DMS114 treated with DMSO at 0.1 percent for 48 hours (cell line): ENCODE measurements around the gene DAB2.

ENCODE experiments used
- DNase-seq: peaks from one replicate; lab custom pipeline; 2025; ENCODE audit not compliant: unreplicated experiment; lab: John Stamatoyannopoulos, UW

The DAB2 gene

DNA sequence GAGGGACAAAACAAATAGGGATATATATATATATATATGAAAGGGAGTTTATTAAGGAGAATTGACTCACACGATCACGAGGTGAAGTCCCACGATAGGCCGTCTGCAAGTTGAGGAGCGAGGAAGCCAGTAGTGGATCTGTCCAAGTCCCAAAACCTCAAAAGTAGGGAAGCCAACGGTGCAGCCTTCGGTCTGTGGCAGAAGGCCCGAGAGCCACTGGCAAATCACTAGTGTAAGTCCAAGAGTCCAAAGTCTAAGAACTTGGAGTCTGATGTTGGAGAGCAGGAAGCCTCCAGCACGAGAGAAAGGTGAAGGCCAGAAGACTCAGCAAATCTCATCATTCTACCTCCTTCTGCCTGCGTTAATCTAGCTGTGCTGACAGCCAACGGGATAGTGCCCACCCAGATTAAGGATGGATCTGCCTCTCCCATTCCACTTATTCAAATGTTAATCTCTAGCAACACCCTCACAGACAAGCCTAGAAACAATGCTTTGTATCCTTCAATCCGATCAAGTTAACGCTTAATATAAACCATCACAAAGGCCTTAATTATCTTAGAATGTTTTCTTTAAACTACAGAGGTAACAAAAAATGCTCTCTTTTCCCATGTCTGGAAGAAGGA lies 23.8 kb upstream of the DAB2 start:
- DNase-seq = no peak

DNA sequence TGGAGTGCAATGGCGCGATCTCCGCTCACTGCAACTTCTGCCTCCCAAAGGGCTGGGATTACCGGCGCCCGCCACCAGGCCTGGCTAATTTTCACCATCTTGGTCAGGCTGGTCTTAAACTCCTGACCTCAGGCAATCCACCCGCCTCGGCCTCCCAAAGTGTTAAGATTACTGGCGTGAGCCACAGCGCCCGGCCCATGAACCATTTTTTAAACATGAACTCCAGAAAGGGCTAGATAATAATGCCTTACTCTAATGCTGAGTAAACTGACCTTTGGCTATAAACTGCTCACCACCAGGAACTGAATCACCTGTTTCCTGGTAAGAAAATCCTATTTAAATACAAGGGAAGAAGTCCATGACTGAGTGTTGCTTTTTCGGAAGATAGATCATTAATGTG lies 23.2 kb upstream of the DAB2 start:
- DNase-seq = no peak

DNA sequence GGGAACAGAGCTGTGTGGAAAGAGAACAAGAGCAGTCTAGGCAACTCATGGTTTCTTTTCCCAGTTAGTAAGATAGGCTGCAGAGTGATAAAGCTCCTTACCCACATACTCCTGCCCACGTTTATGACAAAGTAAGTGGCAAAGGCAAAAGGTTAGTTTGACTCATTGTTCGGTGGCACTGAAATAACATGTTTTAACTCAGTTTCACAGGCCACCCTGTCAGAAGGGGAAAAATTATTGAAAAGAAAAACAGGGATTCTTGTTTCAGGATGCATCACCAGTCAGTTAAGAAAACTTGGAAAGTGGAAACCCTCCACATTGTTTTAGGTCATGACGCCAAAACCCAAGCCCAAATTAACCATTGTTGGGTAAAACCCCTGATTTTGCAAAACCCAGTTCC lies 22.3 kb upstream of the DAB2 start:
- DNase-seq = no peak

DNA sequence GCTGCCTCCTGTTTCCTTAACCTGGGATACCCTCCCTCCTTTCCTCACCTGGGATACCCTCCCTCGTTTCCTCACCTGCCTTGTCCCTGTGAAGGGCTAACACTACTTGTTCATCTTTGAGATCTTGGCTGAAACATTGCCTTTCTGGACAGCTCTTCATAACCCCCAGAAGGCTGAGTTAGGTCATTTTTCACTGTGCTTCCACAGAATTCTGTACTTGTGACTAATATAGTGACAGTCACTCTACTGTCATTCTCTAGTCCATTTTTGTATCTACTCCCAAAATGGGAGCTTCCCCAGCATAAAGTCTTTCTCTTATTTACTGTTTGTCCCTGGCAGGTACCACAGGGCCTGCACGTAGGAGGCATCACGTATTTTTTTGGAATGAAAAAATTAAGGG lies 21.5 kb upstream of the DAB2 start:
- DNase-seq = no peak

DNA sequence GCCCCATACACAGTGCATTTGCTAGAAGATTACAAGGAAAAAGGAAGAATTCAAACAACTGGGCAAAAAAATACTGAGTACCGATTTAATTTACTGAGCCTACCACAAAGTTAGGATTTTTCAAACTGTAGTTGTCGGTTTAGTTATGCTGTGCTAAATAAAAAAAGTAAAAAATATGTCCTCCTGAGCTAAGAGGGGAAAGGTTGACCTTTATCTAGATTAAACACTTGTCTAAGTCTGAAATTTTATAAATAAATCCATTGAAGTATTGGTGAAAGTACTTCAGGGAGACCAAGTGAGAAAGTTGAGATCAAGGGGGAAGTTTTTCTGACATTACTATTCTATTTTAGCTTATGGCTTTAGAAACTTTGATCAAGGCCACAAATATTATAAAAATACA lies 19.1 kb upstream of the DAB2 start:
- DNase-seq = no peak

DNA sequence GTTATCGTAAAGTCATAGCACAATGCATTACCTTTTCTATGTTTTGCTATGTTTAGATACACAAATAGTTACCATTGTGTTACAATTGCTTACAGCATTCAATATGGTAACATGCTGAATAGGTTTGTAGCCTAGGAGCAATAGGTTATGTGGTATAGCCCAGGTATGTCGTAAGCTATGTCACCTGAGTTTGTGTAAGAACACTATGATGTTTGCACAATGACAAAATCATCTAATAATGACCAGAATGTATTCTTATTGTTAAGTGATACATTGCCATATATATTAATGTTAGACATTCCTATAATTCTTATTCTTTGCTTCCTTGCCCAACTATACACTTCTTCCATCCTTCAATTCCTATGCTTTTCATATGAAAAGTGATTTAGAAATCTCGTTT lies 18.2 kb upstream of the DAB2 start:
- no peak for DNase-seq

DNA sequence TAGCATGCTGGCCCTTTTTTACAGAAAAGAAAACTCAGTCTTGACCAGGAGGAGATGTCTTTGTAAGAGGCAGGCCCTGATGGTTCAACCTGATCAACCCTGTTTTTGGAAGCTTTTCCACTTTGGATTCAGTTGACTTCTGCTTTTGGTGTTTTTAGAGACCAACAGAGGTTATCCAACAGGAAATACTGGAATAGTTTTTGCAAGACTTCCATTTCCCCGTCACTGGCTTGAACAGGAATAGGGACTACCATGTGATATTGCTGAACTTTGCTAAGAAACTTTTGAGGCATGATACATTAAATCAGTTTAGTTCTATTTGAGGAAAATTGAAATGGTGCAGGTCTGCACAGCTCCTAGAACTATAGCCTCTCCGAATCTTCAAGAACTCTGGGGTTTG lies 17.1 kb upstream of the DAB2 start:
- DNase-seq = no peak

DNA sequence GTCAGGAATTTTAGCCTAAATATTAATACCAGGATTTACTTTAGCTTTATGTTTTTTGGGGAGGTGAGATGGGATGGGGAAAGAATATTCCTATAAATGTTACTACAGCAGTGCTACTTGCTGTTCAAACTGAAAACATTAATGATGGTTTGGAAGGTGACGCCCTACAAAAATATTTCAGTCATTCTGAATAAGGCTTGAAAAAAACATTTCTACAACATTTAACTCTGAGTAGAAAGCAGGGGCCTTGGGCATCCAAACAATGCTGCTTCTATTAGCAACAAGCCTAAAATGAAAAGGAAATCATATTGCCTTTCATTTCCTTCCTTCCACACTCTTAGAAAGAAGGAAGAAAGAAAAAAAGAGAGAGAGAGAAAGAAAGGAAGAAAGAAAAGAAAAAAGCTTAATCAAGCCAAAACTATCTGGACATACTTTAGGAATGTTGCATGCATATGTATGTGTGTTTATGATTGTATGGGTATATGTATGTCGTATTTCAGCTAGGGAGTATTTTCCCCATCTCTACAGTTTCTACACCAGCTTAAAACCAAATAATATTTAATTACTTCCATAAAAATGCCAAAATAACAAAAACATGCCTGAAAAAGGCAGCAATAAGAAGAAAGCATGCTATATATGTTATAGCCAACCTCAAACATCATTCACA lies 16.3 kb upstream of the DAB2 start:
- no peak for DNase-seq

DNA sequence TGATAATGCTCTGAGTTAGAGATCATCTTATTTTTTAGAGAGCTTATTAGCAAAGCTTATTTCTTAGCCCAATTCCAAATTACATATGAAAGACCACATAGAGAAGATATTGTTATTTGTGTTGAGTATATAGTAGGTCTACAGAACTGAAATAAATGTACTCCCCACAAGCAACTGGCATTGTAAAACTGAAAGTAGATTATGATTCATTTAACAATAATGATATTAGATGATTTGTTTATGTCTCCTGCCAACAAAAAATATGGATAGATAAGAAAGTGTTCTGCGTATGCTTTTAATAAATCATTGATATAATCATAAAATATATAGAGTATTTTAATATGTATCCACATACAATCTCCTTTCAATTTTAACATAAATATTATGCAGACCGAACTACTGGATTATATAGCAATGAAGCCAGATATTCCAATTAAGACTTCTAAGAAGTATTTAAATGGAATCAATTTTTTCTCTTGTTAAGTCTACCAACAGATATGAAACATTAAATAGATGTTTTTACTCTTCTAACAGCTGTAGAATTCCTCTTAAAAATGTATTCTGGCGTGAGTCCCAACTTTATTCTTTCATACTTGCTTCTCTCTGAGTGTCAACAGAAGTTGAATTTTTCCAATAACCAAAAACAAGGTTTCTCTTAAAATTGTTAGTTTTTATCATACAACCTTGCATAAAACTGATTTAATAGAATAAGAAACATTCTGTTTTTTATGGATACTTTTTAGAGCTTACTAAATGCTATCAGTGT lies 15.6 kb upstream of the DAB2 start:
- DNase-seq = no peak

DNA sequence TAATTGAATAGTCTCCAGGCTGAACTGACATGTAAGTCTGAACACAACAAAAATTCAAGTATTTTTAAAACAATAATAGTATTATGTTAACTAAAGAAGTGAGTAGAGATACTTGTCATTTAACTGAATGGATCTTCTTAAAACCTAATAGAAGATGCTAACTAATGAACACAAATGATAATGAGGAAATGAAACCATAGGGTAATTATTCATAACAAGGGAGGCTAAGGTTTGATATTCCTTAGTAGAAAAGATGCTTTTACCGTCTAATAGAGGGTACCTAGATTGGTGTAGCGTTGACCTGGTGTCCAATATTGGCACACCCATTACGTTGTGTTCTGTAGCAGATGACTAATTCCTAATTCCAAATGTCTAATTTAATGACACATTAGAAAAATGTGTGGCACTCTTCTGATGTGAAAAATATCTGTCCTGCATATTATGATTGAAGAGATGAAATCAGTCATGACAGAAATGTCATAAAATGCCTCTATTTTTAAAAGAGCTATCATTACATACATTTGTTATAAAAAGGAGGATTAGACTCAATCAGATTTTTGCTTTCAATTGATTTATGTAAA lies 14.9 kb upstream of the DAB2 start:
- no peak for DNase-seq

DNA sequence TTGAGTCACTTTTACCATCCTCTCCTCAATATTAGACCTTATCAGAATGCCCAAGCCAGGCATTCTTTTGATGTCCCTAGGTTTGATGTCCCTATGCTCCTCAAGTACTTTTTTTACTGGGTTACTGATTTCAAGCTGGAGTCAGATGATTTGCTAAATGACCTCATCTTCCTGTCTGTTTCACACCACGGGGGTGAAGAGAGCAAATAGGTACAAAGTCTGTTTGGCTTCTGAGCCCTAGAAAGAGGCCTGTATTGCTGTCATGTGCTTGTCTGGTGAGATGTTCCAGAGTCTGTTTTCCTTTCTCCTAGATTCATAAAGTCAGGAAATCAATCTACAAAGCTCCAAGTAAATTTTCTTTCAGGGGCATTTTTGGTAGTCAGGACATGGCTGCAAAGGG lies 12.7 kb upstream of the DAB2 start:
- no peak for DNase-seq

DNA sequence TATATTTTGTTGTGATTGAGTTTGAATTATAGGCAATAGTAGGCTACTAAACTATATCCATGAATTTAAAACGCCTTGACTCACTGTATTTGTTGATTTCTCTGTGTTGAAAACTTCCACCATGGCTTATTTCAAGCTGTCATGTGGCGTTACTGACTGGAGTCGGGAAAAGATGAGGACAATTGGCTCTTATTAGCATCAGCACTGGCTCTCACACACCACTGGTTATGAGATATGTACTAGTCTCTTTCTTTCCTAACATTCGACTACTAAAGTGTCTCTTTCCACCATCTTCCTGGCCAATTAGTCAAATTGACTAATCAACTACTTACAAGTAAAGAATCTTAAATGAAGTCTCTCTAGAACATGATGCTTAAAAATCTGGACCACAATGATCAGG lies 9.1 kb upstream of the DAB2 start:
- no peak for DNase-seq

DNA sequence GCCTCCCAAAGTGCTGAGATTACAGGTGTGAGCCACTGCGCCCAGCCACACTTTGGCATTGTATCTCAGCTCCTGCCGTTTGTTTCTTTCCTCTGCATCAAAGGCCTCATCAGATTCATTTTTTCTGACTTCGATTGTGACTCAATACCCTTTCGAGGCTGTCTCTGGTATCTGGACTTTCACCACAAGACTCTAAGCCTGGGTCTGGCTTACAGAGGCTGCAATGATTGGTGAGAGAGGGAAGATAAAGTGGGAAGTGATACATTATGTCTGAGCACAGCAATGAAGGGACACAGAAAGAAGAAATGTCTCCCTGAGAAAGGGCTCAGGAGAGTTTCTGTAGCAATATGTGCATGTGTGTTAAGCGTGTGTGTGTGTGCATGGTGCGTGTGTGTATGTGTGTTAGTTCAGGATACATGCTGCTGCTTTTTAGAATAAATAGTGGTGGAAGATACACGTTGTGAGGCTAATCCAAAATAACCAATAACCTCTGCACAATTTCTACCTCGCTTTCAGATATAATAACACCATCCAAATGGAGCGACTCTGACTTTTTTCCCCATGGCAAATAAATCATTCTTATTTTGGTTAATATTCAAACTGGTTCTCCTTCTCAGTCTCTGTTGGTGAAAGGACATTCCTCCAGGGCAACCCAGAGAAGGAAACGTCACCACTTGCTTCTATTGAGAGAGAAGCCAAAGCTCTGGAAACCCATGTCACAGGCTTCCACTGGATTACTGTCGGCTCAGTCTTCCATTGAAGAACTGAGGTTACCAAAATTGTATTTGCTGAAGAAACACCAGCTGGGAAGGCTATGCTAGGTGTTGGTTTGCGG lies 8.1 kb upstream of the DAB2 start:
- no peak for DNase-seq

DNA sequence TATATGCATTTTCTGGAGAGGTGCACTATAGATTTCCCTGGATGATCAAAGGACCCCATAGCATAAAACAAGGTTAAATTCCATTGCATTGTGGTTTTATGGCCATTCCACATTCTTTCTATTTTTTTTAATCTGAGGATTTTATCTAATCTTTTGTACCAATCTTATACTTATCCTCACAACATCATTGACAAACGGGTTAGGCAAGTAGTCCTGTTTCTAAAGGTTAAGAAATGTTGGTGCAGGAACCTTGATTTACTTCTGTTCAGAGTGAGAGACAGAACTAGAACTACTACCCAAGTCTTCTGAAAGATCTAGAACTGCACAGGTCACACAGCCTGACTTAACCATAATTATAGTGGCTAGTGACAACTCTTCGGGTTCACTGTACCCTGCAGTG lies 5.7 kb upstream of the DAB2 start:
- DNase-seq = no peak

DNA sequence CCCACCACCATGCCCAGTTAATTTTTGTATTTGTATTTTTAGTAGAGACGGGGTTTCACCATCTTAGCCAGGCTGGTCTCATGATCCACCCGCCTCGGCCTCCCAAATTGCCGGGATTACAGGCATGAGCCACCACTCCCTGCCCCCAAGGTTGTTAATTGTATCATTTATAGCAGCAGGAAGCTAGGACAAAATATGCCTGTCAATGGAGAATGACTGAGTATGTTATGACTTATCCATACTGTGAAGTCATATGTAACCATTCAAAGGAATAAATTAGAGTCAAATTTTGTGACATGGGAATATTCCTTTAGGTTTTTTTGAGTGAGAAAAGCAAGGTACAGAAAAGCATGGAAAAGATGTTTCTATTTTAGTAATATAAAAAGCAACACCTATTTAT lies 3.9 kb upstream of the DAB2 start:
- DNase-seq = no peak

DNA sequence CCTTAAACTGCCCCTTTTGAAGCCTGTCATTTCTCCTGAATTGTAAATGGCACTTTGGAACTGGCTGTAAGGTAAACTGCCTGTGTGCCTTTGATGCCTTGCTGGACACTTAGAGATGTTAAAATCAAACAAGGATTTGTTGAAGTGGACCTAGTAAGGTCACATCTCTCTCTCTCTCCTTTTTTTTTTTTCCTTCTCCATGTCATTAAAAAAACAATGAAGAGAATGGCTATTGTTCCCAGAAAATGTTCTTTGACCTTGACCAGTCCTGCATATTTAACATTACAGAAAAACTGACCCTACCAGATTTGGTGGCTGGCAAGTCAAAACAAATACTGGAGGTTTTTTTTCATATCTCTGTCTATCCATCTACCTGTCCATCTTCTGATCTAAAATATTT lies 2.9 kb upstream of the DAB2 start:
- DNase-seq = no peak

DNA sequence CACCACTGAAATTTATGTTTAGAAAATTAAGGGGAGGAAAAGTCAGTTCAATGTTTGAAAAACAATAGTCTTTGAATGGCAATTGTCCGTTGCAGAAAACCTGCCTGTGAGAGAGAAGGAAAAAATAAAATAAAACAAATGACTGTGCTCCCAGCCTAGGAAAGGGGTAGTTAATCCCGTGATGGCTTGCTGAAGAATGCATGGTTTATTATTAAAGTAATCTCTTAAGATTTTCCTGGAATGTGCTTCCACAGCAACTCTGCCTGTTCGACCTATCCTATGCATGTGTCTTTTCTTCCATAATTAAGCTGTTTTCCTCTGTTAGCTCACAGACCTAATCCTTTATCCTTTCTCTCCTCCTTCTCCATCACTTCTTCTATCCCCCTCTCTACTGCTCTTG lies 2.4 kb upstream of the DAB2 start:
- DNase-seq = no peak

DNA sequence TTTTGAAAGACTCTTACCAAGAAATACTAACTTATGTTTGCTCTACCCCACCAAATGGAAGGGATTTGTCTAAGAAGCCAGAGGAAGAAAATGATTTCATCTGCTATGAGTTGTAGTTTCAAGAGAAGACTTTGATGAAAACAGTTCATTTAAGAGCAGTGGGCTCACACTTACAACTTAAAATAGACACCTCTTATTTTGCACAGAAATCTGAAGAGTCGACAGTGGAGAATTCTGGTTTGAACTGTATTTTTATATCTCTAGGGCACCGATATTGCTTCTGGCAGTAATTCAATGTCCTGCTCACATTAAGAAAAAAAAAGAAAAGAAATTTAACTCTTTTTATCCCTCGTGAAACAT lies 1.9 kb upstream of the DAB2 start:
- no peak for DNase-seq

DNA sequence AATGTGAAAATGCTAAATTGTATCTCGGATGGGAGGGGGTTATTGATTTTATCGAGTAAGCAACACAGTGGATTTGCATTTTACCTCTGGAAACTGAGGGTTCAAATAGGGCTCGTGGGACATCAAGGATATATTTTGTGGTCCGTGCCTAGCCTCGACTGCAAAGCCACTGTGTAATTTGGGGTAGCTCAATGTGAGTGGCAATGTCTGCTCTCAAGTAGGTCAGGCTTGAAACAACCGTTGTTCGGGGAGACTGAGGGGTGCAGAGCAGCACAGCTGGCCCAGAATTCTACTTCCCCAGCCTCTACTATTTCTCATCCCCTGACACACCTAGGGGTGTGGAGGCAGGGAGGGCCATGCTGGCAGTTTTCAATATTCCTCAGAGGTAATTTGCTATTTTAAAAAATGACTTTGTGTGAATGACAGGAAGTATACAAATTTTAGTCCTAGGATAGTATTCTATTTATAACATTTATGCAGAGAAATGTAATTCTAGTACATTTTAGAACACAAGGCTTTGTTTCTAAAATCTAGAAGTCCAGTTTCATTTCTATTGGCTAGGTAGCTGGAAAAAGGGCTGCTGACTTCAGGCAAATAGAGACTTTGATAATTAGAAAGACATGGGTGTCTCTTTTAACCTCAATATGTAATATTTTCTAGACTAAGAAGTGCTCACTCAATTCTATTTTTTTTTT lies 1.4 kb upstream of the DAB2 start:
- no peak for DNase-seq

DNA sequence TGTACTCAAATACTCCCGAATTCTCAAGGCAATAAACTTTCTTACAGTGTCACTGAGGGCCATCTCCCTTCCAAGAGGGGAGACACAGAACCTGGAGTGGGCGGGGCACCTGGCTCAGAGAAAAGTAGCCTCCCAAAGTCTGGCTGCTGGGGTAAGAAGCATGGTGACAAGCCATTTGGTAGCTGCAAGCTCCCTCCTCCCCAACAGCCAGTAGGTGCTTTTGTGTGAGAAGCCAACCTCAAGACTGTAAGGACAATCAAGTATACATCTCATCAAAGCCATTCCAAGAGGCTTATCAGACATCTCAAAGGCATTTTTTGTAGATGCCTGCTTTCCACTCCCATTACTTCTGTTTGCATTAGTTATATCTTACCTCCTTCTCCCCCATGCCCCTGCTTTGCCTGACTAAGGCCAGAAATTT lies 1.4 kb downstream of the DAB2 start:
- DNase-seq = no peak
